NCI-H1694 (cell line): Measurements from ENCODE around the gene ANXA8.

Experiments used
- DNase-seq: peaks from one replicate; lab custom pipeline; 2025; lab: John Stamatoyannopoulos, UW

Gene ANXA8

GRCh38 chr10:47447209-47447608 lies 36.7 kb downstream of the ANXA8 start:
- DNase-seq = no peak

DNA sequence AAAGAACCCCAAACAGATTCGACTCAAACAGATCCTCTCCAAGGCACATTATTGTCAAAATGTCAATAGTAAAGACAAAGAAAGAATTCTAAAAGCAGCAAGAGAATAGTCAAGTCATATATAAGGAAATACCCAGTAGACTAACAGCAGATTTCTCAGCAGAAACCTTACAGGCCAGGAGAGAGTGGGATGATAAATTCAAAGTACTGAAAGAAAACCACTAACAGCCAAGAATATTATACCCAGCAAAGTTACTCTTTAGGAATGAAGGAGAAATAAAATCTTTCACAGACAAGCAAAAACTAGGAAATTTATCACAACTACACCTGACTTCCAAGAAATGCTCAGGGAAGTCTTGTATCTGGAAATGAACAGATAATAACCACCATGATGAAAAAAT lies 38.2 kb downstream of the ANXA8 start:
- no peak for DNase-seq

GRCh38 chr10:47444047-47444446 lies 39.9 kb downstream of the ANXA8 start:
- no peak for DNase-seq

GRCh38 chr10:47443145-47443544 lies 40.8 kb downstream of the ANXA8 start:
- no peak for DNase-seq

DNA sequence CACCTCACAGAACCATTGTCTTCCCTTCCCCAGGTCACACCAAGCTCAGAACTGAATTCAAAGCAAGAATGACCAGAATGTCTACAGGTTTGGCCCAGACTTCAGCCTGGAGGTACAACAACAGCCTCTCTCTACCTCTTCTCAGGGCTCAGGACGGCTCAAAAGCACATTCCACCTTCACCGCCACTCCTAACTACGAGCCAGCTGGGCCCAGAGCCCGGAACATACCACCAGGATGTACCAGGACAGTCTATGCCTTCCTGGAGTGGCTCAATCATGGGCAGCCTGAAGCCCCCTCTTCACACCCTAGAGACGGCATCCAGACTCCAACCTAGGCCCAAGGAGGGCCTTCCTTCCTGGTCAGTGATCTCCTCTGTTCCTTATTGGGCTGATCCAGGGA lies 41.6 kb downstream of the ANXA8 start:
- DNase-seq = no peak

DNA sequence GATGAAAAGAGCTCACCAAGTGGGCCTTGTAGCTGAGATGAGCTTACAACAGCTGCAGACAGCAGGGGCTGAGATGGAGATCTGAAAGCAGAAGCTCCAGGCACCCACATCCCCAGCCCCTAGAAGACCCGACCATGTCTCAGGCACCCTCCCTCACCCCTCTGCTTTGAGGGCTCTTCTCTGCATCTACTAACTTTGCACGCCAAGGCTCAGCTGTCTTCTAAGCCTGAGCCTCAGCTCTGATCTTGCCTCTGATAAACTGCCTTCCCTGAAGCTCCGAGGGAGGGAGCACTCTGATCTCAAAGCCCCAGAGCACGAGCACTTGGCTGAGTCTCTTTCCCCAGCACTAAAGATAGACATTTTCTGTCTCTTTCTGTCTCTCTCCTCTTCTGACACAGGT lies 42.0 kb downstream of the ANXA8 start:
- no peak for DNase-seq

DNA sequence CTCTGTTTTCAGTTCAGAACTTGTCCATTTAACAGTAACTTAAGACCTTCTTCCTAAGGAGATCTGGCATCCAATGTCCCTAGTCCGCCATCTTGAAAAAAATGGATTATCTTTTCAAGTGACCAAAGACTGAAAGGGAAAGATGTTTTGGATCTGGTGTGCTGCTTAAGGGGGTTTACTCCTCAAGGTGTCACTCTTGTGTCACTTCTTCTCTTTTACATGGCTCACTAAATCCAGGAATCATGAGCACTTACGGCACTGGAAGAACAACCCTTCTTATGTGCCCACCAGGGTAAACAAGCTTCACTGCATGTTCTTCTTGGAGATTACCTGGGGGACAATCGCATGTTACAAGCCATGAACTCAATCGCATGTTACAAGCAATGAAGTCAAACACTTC lies 43.7 kb downstream of the ANXA8 start:
- DNase-seq = no peak

DNA sequence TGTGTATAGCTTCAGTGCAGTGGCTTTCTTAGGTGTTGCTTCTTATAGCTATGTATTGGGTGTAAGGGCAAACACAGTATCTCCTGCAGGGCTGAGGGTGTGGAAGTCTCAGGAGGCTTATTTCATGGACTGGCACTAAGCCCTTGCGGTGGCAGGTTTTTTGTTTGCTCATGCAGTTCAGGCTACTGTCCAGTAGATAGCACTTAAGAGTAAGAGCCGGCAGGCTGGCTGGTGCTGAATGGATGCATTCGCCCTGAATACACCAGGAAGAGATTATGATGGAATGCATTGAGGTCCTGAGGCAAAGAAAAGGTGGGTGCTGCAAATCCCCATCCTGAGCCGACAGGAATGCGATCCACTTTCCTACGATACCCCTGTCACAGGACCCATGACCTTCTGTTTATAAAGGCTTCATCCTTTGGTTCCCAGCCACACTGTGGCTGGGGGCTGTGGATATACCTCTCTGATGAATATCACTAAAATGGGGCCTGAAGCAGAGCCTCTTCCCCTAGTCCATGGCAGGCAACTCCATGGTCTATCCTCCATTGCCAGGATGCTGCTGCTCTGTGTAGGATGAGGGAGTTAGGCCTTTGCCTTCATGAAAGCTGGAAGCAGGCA lies 44.9 kb downstream of the ANXA8 start:
- no peak for DNase-seq

DNA sequence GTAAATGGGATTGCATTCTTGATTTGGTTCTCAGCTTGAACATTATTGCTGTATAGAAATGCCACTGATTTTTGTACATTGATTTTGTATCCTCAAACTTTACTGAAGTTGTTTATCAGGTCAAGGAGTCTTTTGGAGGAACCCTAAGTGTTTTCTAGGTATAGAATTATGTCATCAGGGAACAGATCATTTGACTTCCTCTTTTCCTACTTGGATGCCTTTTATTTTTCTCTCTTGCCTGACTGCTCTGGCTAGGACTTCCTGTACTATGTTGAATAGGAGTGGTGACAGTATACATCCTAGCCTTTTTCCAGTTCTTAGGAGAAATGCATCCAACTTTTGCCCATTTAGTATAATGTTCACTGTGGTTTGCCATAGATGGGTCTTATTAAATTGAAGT lies 48.8 kb downstream of the ANXA8 start:
- no peak for DNase-seq

- no peak for DNase-seq
These were observed 58.0 kb downstream of the ANXA8 start for GRCh38 chr10:47425813-47426419.

DNA sequence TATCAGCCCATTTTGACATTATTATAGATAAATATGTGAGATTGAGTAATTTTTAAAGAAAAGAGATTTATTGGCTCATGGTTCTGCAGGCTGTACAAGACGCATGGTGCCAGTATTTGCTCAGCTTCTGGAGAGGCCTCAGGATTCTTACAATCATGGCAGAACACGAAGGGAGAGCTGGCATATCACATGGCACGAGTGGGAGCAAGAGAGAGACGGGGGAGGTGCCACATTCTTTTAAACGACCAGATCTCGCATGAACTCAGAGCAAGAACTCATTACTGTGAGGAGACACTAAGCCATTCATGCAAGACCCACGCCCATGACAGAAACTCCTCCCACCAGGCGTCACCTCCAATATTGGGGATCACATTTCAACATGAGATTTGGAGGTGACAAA lies 59.7 kb downstream of the ANXA8 start:
- no peak for DNase-seq

DNA sequence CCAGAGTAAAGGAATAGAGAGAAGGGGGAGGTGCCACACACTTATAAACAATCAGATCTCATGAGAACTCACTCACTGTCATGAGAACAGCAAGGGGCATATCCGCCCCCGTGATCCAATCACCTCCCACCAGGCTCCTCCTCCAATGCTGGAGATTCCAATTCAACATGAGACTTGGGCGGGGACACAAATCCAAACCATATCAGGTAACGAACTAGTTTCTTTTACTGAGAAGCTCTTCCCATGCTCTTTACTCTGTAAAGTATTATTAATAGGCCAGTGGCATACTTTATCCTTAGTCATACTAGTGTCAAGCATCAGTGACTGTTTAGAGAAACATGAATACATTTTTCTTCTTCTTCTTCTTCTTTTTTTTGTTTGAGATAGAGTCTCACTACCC lies 60.4 kb downstream of the ANXA8 start:
- DNase-seq = no peak

GRCh38 chr10:47421057-47421952 lies 62.6 kb downstream of the ANXA8 start:
- DNase-seq = no peak

- no peak for DNase-seq
These were observed 63.4 kb downstream of the ANXA8 start for GRCh38 chr10:47420305-47421056.

GRCh38 chr10:47419421-47419820 lies 64.5 kb downstream of the ANXA8 start:
- no peak for DNase-seq

GRCh38 chr10:47418966-47419365 lies 64.9 kb downstream of the ANXA8 start:
- no peak for DNase-seq

GRCh38 chr10:47418321-47418720 lies 65.6 kb downstream of the ANXA8 start:
- DNase-seq = no peak
